Uterus (tissue), 4 donors: ENCODE data around the gene WDR33. TPM values are rescaled to one million over a fixed set of nuclear protein-coding genes. Genes with fewer than 3 reads are reported as not detected.

ENCODE experiments used
- DNase-seq, 2 donors: peaks; one replicate each; pipeline ENCODE4 v3.0.0-alpha.2; 2019 to 2020
- H3K27ac ChIP-seq, 2 donors: fragments of 200-600 bp; sonication (generic); 1 replicate in 1 of 2; 2 replicates in 1 of 2; pipeline ENCODE4 v1.5.1; 2016 to 2018
- H3K27me3 ChIP-seq, 2 donors: fragments of 200-600 bp; sonication (generic); one replicate each; pipeline ENCODE4 v1.5.1; 2018 to 2019; ENCODE audit warnings: control low read depth in 1 of 2
- H3K36me3 ChIP-seq, 2 donors: fragments of 200-600 bp; sonication (generic); one replicate each; pipeline ENCODE4 v1.5.1; 2019; ENCODE audit warnings: control low read depth in 1 of 2
- H3K4me1 ChIP-seq, 2 donors: fragments of 200-600 bp; sonication (generic); one replicate each; pipeline ENCODE4 v1.5.1; 2018 to 2019; ENCODE audit warnings: control low read depth in 1 of 2
- H3K4me3 ChIP-seq, 2 donors: fragments of 200-600 bp; sonication (generic); 1 replicate in 1 of 2; 2 replicates in 1 of 2; pipeline ENCODE4 v1.5.1; 2018 to 2019; ENCODE audit warnings: mild to moderate bottlenecking in 1 of 2
- H3K9me3 ChIP-seq, 2 donors: fragments of 200-600 bp; sonication (generic); one replicate each; pipeline ENCODE4 v1.5.1; 2019; ENCODE audit warnings: control low read depth in 1 of 2
- CTCF ChIP-seq, 4 experiments: fragments of 200-600 bp in 2 of 4; fragments of 450-650 bp in 2 of 4; sonication (generic) in 2 of 4; IDR thresholded peaks; one replicate each; pipeline ENCODE4 v1.5.1; 2016 to 2019; ENCODE audit warnings: antibody characterized with exemption in 4 of 4, mild to moderate bottlenecking in 2 of 4, moderate library complexity in 1 of 4
- POLR2A ChIP-seq, 2 donors: fragments of 450-650 bp; IDR thresholded peaks; one replicate each; pipeline ENCODE4 v1.6.1; 2016; ENCODE audit warnings: antibody characterized with exemption in 2 of 2, mild to moderate bottlenecking in 1 of 2, moderate library complexity in 1 of 2
- intact Hi-C: fragments of 100-400 bp; cut with DNase I; formaldehyde crosslinking; loops from one replicate; pipeline ENCODE4 v1.15.1; 2023; ENCODE audit warnings: low total_unique reads
- total RNA-seq, 4 donors: library from RNA; depleted of rRNA in 3 of 4; stranded (reverse); fragments of >200 nt in 3 of 4; gene quantifications; one replicate each; pipeline versions ENCODE4 v1.1.0 to v1.2.4, GENCODE V29; 2014 to 2023
- donor health status: DM: yes; HTN: yes; CAD: no.

WDR33 gene
- total RNA-seq, 4 donors from 2014 or later: 27.4 to 98.2 (median 59.7) TPM

DNA sequence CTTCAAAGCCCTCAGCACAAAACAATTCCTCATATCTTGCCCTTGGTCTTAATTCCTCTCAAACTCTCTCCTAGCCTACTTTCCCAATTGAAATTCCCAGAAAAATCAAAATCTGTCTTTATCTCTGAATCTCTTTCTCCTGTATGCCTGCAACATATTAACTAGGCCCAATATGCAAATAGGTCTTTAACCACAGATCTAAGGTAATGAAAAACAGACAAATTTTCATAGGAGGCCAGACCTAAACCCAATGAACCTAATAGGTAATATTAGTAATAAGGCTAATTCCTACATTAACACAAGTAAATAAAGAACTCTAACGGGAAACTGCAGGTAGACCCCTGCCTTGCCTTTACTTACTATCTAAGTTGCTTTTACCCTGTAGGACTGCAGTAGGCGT, 41.4 kb downstream of the WDR33 start:
- Histone ChIP-seq H3K9me3 (no peaks in the 10 kb centered on the region), H3K4me1 (peaks cover 0 to 6% of the 10 kb centered on the region in 2 donors), H3K27ac (no peak overlapping the region), H3K36me3 (no peaks in the 10 kb centered on the region), H3K4me3 (no peak overlapping the region), H3K27me3 (no peaks in the 10 kb centered on the region)
- no peak for DNase-seq
- TF ChIP-seq CTCF (IDR thresholded peaks at IDR 0.05): no peak
- no peak for TF ChIP-seq POLR2A (IDR thresholded peaks at IDR 0.05)
- intact Hi-C loops: no loop called here

DNA sequence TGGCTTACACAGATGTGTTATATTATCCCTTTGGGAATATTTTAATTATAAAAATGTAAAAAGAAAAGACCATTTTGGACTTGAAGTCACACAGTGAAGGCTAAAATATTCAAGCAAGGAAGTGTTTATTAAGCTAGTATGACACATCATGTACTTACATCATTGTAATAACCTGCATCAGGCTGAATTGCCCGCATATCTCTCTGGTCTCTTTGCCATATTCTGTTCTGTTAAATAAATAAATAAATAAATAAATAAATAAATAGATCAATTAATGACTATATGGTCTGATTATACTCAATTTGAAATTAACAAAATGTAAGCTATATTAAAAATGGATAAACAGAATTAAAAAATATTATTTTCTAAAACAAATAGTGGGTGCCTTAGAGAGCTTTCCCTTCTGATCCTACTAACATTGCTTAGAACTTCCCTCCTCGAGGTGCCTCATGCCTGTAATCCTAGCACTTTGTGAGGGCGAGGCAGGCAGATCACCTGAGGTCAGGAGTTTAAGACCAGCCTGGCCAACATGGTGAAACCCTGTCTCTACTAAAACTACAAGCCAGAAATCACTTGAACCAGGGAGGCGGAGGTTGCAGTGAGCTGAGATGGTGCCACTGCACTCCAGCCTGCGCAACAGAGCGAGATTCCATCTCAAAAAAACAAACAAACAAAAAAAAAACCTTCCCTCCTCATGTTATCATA, 42.0 kb downstream of the WDR33 start:
- no peak for TF ChIP-seq CTCF (IDR thresholded peaks at IDR 0.05)
- TF ChIP-seq POLR2A (IDR thresholded peaks at IDR 0.05): no peak
- H3K4me1 ChIP-seq: peaks cover 0 to 5% of the 10 kb centered on the region in 2 donors
- no peak overlapping the region for H3K4me3 ChIP-seq
- H3K36me3 ChIP-seq: no peaks in the 10 kb centered on the region
- no peak for DNase-seq
- no peaks in the 10 kb centered on the region for H3K27me3 ChIP-seq
- no peak overlapping the region for H3K27ac ChIP-seq
- intact Hi-C loops: no loop called here
- H3K9me3 ChIP-seq: no peaks in the 10 kb centered on the region

DNA sequence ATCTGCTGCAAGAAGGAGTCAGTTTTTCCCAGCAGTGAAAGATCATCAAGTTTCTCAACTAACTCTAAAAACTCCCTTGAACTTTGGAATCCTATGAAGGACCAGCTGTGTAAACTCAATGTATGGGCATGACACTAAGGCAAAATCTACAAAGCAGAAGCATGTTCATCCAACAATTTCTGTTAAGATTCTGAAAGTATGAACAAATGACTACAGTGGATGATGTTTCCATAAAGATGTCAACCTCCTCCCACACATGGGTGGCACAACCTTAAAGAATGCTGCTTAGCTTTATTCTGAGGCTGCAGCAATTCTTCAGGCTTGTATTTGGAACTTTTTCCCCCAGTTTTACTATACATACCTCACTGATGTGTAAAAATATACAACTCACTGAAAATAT, 47.2 kb downstream of the WDR33 start:
- Histone ChIP-seq H3K36me3 (no peaks in the 10 kb centered on the region), H3K27ac (no peak overlapping the region), H3K4me3 (no peak overlapping the region), H3K9me3 (no peaks in the 10 kb centered on the region), H3K27me3 (no peaks in the 10 kb centered on the region), H3K4me1 (no peaks in the 10 kb centered on the region)
- intact Hi-C loops: no loop called here
- TF ChIP-seq CTCF (IDR thresholded peaks at IDR 0.05) (no peak), POLR2A (IDR thresholded peaks at IDR 0.05) (no peak)
- no peak for DNase-seq

DNA sequence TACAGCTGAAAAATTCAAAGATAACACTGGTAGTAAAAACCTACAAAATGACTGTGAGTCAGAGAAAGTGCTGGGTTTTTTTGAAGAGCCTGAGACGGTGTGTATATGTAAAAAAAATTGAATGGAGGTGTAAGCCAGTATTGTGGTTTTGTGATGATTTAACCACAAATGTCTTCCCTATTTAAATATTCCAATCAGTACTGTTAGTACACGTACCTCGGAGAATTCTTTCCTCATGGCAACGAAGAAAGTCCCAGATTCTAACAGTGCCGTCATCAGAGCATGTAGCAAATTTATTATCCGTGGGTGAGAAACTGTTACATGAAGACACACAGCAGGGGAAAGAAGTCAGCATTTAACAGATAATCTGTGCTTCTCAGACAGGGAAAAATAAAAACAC, 48.1 kb downstream of the WDR33 start:
- intact Hi-C loops: no loop called here

More for the DNA sequence above, 48.1 kb downstream of the WDR33 start:
- no peaks in the 10 kb centered on the region for H3K9me3 ChIP-seq
- no peak overlapping the region for H3K27ac ChIP-seq
- no peak overlapping the region for H3K4me3 ChIP-seq
- no peaks in the 10 kb centered on the region for H3K27me3 ChIP-seq
- TF ChIP-seq POLR2A (IDR thresholded peaks at IDR 0.05) (no peak), CTCF (IDR thresholded peaks at IDR 0.05) (no peak)
- no peak for DNase-seq
- no peaks in the 10 kb centered on the region for H3K36me3 ChIP-seq
- no peaks in the 10 kb centered on the region for H3K4me1 ChIP-seq
